GM21515 (cell line): ENCODE data around the gene MRPL42.
A peak's percentile ranks its signal among the peaks of the same experiment; 100 is the strongest.
"Not testable (repeated sequence)": the region's sequence is repeated elsewhere in the genome, so short reads cannot be mapped to it uniquely, and the experiment has no call there.

Experiments used
- ATAC-seq: cut with Tn5 transposase; IDR thresholded peaks from one replicate; pipeline ENCODE4 v1.9.1; 2021; ENCODE audit not compliant: unreplicated experiment

Gene MRPL42

DNA sequence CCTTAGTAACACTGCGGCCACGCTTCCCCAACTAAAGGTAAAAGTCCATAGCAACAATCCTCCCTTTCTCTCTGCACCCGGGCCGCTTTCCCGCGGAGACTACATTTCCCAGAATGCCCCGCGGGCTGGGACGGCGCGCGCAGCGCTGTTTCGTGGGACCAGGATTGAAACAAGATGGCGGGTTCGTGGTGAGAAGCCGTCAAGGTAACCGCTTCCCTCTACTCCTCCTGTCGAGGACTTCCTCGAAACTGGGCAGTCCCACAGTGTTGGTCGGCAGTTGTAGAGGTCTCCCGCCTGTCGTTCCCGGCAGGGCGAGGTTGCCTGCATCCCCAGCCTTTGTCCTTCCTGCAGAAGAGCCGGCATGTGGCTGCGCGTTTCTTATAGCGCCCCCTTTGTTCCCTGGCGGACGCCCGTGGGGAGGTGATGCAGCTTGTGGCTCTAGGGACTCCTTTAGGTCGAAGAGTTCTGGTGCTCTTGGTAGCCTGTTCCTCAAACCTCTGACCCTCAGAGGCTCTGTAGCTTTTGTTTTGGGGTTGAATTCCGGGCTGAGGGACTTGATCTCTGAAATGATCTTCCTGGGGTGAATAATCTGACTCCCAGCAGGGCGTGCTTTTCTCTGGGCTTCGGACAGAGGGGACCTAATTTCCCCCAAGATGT lies at the start of gene MRPL42:
Gene MRPL42 (plus strand): TSS at position 164 of the 657 bp plus-strand sequence. CDS start 1,772 bp downstream, outside the sequence.
- peak; percentile 84 for ATAC-seq

DNA sequence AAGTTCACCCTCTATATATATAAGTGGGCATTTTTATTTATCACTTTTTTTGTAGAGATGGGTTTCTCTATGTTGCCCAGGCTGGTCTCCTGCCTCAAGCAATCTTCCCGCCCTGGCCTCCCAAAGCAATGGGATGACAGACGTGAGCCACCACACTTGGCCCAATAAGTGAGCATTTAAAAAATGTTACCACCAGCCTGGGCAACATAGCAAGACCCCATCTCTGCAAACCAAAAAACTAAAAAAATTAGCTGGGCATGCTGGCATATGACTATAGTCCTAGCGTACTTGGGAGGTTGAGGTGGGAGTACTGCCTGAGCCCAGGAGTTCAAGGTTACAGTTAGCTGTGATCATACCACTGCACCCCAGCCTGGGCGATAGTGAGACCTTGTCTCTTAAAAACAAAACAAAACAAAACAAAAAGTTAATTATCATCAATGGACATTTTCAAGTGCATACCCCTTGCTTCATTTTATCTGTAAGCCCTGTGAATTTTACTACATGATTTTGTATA lies 49.3 kb upstream of the MRPL42 start:
- ATAC-seq, result no peak

DNA sequence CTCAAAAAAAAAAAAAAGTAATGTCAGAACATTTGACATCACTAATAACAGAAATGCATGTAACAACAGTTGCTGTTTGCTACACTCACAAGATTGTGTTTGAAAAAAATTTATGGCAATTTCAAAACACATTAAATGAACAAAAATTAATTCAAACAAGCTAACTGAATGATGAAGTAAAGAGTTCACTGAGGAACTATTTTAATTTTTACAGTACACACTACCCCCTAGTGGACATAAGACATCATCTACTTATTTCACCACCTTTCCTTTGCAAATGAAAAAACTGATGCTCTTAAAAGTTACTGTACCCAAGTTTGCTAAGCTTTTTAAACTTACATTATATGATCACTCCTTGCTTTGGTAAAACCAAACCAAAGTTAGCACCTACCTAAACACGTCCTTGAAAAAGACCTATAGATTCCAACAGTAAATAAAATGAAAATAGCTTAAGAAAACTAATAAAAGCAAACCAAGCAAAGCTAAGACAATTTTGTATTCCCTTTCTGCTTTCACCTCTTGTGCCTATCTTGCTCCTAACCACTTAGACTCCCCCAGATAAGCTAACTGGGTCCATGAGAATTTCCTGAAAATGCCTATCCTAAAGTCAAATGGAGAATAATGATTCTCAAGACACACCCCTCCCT lies 47.8 kb upstream of the MRPL42 start:
- ATAC-seq, result peak; percentile 40

DNA sequence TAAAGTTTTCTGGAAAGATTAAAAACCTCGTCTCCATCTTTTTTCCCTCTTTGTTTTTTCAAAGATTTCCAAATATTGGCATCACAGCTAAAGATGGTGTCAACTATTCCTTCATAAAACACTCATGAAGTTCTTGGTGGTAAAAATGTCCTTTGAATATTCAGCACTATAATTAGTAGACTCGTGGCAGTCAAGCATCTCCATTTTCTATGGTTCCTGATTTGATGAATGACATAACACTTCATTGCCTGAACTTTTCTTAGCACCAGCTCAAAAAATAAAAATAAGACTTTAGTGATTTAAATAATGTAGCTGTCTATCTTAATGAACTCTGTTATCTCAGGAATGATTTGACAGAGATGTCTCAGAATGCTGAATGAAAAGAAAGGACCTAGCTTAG lies 45.3 kb upstream of the MRPL42 start:
- no peak for ATAC-seq

DNA sequence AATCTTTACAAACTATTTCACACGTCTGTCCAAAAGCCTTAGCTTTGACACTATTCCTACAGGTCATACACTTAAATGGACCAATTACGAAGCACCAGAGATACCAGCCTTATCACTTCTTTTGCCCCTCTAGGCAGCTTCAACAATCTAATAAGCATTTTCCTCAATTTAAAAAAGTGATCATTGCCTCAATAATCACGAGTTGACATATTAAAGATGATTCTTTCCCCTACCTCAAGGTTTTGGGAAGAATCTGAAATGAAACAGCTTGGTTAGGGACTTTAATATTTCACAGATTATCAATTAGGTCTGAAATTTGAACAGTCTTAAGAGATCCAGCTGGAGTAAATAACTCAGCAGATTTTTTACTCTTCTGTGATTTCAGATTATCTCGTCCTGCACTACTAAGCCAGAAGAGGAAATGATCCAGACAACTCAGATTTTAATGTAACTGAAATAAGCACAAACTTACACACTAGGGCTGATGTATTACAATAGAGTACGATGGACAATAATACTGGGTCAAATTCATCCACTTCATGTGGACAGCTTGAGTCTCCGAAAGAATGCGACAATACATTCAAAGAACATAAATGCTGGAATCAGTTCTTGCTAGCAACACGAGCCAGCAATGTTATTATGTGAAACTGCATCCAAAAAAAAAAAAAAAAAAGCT lies 41.4 kb upstream of the MRPL42 start:
- peak; percentile 17 for ATAC-seq

DNA sequence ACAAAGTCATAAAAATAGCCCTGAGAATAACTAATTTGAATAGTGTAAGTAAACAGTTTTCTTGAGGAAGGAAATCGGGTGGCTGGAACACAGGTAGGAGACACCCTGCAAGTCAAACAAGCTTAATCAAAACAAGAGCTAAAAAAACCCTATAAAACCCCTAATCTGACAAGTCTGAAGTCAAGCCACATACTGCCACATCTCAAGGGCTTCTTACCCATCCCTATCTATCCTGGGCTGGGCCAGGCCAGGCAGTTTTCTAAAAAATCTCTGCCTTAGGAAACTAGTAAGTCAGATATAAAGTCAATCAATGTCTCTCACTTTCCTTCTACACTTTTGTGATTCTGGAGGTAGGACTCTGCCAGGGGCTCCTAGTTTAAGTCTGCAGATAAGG lies 40.9 kb upstream of the MRPL42 start:
- ATAC-seq, result peak; percentile 41

DNA sequence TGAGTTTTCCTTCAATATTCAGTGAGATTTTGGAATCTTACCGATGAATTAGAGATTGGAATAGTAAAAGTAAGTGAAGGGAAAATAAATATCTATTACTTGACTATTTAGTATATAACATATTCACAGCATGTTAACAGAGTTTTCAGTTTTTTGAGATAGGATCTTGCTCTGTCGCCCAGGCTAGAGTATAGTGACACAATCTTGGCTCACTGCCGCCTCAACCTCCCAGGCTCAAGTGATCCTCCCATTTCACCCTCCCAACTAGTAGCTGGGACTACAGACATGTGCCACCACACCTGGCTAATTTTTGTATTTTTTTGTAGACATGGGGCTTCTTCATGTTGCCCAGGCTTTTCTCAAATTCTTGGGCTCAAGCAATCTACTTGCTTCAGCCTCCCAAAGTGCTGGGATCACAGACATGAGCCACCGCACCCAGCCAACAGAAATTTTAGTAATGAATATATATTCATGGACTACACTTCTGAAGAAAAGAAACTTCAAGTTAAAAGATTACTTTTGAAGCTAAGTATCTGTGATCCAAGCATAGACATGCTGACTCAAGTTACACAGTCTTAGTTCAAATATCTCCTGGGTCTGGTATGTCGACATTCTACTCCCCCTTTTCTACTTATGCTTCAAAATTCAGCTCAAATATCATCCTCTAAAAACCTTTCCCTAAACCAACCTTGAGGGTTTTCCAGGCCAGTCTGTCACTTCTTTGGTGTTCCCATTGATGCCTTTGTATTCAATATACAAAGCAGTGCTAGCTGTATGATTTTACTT lies 39.3 kb upstream of the MRPL42 start:
- no peak for ATAC-seq

DNA sequence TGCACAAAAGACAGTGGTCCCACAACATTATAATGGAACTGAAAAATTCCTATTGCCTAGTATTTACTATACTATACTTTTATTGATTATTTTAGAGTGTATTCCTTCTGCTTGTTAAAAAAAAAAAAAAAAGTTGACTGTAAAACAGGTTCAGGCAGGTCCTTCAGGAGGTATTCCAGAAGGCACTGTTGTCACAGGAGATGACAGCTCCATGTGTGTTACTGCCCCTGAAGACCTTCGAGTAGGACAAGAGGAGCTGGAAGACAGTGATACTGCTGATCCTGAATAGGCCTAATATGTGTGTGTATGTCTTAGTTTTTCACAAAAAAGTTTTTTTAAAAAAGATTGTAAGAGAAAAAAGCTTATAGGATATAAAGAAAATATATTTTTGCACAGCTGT lies 37.9 kb upstream of the MRPL42 start:
- no peak for ATAC-seq

DNA sequence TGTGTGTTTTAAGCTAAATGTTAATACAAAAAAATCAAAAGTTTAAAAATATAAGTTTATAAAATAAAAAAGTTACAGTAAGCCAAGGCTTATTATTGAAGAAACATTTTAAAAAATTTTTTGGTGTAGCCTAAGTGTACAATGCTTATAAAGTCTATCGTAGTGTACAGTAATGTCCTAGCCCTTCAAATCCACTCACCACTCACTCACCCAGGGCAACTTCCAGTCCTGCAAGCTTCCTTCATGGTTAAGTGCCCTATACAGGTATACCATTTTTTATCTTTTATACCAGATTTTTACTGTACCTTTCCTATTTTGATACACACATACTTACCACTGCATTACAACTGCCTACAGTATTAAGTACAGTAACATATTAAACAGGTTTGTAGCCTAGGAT lies 37.5 kb upstream of the MRPL42 start:
- no peak for ATAC-seq

DNA sequence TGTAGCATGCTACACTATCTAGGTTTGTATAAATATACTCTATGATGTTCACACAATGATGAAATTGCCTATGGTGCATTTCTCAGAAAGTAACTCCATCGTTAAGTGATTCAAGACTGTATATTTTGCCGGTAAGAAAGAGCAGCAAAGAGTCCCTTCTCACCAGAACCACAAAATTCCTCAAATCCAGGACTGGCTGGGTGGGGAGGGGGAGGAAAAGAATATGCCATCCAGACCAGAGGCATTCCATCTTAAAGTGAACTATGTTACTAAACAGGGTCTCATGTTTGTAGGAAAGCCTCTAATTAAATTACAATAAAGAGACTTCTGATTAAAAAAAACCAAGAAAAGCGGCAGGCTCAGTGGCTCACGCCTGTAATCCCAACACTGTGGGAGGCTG lies 37.0 kb upstream of the MRPL42 start:
- no peak for ATAC-seq

DNA sequence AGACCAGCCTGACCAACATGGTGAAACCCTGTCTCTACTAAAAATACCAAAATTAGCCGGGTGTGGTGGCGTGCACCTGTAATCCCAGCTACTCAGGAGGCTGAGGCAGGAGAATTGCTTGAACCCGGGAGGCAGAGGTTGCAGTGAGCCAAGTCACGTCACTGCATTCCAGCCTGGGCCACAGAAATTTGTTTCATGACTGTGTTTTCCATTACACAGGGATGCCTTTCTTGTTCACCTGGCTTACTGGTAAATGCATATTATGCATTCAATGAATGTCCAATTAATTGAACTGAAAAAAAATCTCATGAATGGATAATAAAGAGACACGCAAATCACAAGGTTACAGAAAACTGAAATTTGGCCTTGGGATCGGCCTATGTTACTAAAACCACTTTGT lies 35.3 kb upstream of the MRPL42 start:
- ATAC-seq, result not testable (repeated sequence)

DNA sequence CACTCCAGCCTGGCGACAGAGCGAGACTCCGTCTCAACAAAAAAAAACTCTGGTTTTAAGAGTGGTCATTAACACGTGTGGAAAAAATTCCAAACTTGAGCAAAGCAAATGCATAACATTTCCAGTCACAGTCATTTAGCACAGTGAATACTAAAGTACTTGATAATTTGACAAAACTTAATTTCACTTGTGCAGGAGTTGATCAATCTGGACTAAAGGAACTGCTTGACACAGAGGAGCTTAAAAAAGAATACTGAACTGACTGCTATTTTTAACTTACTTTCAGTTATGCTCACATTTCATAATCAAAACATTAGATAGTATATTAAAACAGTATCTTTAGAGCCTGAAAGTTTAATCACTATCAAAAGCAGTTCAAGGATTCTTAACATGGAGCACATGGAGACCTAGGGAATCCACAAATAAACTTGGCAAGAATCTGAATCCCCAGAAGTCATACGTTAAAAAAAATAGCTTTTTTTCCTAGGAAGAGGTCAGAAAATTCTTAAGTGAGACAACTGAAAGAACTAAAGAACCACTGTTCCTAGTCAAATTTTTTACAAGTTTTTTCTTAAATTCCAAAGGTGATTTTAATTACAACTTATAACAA lies 33.0 kb upstream of the MRPL42 start:
- ATAC-seq, result no peak

DNA sequence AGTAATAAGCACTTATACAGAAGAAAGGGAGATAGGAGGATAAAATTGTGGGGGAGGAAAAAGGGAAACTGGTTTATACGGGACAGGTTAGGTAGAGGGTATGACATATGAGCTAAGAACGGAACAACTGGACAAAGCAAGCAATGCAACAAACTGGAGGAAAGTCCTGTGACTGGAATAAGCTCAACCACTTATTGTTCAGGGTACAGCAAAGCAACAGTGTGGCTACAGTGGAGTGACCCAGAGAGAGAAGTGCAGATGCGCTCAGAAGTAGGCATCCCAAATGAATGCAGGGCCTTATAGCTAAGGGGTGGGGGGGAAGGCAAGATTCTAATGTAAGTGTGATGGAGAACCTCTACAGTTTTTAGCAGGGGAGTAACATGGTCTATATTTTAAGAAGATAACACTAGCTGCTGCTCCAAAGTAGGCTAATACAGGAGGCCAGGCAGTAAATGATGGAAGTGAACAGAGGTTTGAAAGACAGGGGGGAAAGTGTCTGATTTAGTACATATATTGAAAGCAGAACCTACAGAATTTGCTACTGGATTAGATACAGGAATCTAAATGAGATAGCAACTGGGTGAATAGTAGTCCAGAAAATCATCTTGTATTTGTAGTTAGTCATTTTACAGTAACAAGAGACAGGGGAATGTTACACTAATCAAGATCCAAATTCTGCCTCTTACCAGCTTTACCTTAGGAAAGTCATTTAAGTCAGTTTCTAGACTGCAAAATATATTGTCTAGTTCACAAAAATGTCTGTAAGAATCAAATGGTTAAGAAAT lies 28.9 kb upstream of the MRPL42 start:
- ATAC-seq, result no peak

DNA sequence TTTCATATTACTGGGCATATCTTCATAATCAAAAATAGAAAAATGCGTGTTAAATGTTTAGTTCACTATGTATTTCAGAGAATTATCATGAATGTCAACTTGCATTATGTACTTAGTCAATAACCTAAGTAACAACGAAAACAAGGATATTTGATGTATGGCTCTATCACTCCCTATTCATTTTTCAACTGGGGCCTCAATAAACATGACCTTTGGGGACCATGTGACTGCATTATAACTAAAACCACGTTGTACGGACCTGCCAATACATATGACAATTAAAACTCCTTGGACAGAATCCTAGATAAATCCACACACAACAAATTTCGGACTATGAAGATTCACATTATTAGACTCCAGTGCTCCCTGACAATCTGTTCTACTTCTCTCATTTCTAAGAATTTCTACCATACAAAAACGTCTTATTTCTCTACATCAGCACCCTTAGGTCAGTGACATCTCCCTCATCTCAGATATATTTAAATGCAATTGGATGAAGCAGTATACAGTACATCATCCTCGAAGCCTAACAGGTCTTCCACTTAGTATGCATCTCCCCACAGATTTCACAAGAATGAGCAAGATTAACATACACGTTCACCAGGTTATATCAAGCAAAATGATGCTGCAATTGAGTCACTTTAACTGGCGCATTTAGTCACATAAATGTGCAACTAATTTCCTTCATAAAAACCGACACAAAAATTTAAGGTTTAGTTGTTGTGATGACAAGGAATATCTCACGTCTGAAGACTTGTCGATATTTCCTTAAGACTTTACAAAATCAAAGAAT lies 27.1 kb upstream of the MRPL42 start:
- ATAC-seq, result no peak

DNA sequence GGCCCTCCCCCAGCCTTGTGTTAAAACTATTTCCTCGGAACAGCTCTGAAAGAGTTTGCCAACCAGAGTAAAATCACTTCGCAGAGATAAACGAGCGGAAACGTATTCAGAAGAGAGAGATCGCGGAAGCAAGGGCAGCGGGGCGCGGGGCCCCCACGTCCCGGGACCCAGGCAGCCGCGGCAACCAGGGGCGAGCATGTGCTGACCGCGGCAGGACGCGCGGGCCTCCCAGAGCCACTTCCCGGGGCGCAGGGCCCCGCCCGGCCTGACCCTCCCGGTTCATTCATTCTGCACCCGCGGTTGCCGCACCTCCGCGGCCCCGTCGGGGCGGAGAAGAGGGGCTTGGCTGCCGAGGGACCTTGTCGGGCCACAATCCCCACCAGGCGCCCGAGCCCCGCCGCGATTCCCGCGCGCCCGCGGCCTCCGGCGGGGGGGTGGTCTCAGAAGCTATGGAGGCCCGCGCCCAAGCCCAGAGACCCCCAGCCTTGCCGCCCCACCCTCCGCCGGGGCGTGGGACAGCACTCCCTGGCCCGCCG lies 26.2 kb upstream of the MRPL42 start:
- no peak for ATAC-seq

DNA sequence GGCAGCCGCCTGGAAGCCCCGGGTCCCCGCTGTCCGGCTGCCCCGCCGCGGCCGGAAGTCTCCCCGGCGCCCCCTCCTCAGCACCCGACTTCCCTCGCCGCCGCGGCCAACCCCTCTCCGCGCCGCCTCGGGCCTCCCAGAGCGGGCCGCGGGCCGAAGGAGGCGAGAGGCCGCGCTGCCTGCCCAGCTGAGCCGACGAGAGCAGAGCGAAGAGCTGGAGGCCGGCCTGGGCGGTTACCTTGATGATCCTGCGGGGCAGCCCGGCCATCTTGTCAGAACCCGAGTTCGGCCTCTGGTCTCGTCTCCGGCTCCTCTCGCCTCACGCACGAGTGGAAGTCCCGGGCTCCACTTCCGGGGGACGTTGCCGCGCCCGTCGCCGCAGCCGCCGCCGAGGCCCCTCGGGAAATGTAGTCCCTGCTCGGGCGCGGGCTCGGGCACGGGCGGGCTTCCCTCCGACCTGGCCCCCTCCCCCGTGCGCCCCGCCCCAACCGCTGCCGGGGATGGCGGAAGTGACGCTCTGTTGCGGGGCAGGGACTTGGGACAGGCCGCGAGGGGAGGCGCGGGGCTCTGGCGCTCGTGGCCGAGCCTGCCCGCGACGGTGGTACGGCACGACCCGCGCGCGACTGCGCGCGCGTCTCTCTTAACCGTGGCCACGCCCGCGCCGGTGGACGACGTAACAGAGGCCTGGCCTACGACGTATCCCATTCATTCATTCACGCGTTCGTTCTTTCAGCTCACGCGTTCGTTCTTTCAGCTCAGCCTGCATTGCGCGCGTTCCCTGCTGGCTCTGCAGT lies 25.5 kb upstream of the MRPL42 start, which contains the start of gene UBE2N:
Gene UBE2N (minus strand): TSS at position 331 of the 794 bp plus-strand sequence. CDS start 63 bp downstream, at position 268.
- peak; percentile 72 for ATAC-seq

DNA sequence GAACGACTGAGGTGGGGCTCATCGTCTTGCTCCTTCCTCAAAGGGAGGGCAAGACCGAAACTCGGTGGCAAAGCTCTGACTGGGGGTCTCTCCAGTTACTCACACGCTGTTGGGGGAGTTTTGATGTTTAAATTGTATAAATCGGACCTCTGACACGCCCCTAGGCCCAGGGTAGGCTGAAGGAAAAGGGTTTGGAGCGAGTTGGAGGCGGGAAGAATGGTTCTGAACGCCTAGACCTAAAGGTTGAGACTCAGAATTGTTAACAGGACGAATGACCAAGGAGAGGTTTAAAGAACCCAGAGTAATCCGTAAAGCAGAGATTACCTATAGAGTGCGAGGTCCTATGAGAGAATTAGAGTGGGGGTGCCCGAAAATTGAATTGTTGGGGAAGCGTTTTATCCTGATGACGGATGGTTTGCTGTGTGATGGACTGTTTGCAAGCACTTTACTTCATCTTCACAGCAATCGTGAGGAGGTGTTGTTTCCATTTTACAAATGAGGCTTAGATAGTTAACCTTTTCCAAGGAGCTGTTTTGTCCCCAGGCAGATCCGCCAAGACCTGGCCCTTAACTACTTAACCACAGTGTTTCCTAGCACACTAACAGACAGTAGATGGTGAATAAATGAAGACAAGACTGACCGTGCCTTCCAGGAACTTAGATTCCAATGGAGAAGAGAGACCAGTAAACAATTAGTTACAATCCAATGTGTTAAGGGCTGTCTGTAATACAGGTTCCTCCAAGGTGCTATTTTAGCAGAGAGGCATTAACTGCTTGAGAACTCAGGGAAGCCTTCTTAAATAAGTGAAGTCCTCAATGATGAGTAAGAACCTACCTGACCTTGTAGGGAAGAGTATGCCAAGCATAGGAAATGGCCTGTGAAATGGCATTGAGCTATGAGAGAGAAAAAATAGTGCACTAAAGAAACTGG lies 24.6 kb upstream of the MRPL42 start:
- no peak for ATAC-seq
